A673 (cell line): Measurements from ENCODE around the gene PSME3IP1. TPM values are rescaled to one million over a fixed set of nuclear protein-coding genes. Genes with fewer than 3 reads are reported as not detected.

Experiments
- BruUV-seq: library from RNA; stranded (reverse); fragments of 400-500 nt; replicated peaks from 2 replicates; lab custom pipeline; 2021; lab: Mats Ljungman, UMichigan
- CTCF ChIA-PET: fragments of 300-600 bp; sonication (Branson Sonifier 250); formaldehyde crosslinking; loops from one replicate; lab custom pipeline; 2022; ENCODE audit warnings: antibody characterized with exemption; lab: Charles Lee
- POLR2A ChIA-PET: fragments of 300-600 bp; sonication (Branson Sonifier 250); formaldehyde crosslinking; loops from one replicate; lab custom pipeline; 2022; ENCODE audit warnings: antibody characterized with exemption; ENCODE audit not compliant: low non-redundant PET; lab: Charles Lee
- DNase-seq: peaks from one replicate; pipeline ENCODE4 v3.0.0-alpha.2; 2015; ENCODE audit warnings: low spot score
- H3K27ac ChIP-seq: fragments of 200-600 bp; sonication (generic); 2 replicates; pipeline ENCODE4 v1.5.1; 2016; ENCODE audit warnings: mixed run types, low read depth, mild to moderate bottlenecking, mixed read lengths, antibody characterized with exemption, low read length; ENCODE audit not compliant: poor library complexity, severe bottlenecking
- H3K27me3 ChIP-seq: fragments of 200-600 bp; sonication (generic); replicated peaks from 2 replicates; pipeline ENCODE4 v1.6.1; 2017; ENCODE audit warnings: mixed run types, low read depth, mild to moderate bottlenecking, mixed read lengths, antibody characterized with exemption, low read length; ENCODE audit not compliant: insufficient read depth, poor library complexity
- H3K36me3 ChIP-seq: fragments of 200-600 bp; sonication (generic); 2 replicates; pipeline ENCODE4 v1.6.1; 2016; ENCODE audit warnings: mixed run types, mild to moderate bottlenecking, mixed read lengths, antibody characterized with exemption, low read length; ENCODE audit not compliant: insufficient read depth, poor library complexity, severe bottlenecking
- H3K4me1 ChIP-seq: fragments of 200-600 bp; sonication (generic); 2 replicates; pipeline ENCODE4 v1.6.1; 2017; ENCODE audit warnings: mixed run types, mild to moderate bottlenecking, mixed read lengths, antibody characterized with exemption, low read length; ENCODE audit not compliant: insufficient read depth, poor library complexity, severe bottlenecking
- H3K4me3 ChIP-seq: fragments of 200-600 bp; sonication (generic); 2 replicates; pipeline ENCODE4 v1.5.1; 2016; ENCODE audit warnings: low read depth, mixed run types, mild to moderate bottlenecking, mixed read lengths, low read length; ENCODE audit not compliant: poor library complexity, severe bottlenecking
- H3K9me3 ChIP-seq: fragments of 200-600 bp; sonication (generic); 2 replicates; pipeline ENCODE4 v1.6.1; 2016; ENCODE audit warnings: mixed run types, low read depth, mild to moderate bottlenecking, mixed read lengths, antibody characterized with exemption, low read length; ENCODE audit not compliant: poor library complexity, severe bottlenecking
- EZH2 ChIP-seq: fragments of 200-600 bp; sonication (generic); IDR thresholded peaks from 2 replicates; pipeline ENCODE4 v1.6.1; 2017; ENCODE audit warnings: borderline replicate concordance, low read depth, mild to moderate bottlenecking, mixed read lengths, antibody characterized with exemption, low read length; ENCODE audit not compliant: poor library complexity, severe bottlenecking
- intact Hi-C: fragments of 100-400 bp; cut with micrococcal nuclease; formaldehyde crosslinking; loops from one replicate; pipeline ENCODE4 v1.10.0; 2022; ENCODE audit not compliant: unreplicated experiment
- total RNA-seq: library from RNA; stranded (reverse); gene quantifications from 2 replicates; pipeline ENCODE4 v1.2.3, GENCODE V29; 2021
- TF ChIP-seq, protein P1 (sequence below): fragments of 300-800, 200-600 bp; sonication (generic); conservative IDR thresholded peaks from 2 replicates; pipeline ENCODE4 v1.5.1; 2017; ENCODE audit warnings: low read depth, mild to moderate bottlenecking, antibody characterized with exemption, low read length, moderate library complexity, mixed read lengths

PSME3IP1 gene
- total RNA-seq, 1 experiment from 2014 or later, result 128 TPM

DNA sequence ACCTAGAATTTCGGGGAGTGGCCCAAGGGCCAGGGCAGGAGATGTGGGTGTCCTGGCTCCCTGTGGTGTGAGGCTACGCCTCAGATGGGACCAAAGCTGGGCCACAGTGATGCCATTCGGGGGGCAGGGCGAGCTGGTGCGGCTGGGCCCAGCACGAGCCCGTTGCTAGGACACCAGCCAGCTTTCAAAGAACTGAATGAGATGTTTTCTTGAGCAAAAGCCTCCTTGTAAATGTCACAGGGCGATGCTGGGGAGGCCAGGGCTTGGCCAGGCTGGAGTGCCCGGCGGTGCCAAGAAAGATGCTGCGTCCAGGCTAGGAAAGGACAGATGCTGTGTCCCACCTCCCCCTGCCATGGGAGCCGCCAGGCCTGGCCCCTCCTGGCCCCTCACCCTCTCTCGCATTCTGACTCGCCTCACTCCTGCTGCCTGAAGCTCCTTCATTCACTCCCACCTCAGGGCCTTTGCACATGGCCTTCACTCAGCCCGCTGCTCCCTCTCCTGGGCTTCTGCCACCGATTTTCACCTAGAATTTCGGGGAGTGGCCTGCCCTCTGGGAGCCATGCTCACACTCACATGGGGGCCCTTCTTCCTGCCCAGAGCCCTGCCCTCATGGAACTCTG is 54.4 kb downstream of the PSME3IP1 start:
- CTCF ChIA-PET, result no interaction called here

DNA sequence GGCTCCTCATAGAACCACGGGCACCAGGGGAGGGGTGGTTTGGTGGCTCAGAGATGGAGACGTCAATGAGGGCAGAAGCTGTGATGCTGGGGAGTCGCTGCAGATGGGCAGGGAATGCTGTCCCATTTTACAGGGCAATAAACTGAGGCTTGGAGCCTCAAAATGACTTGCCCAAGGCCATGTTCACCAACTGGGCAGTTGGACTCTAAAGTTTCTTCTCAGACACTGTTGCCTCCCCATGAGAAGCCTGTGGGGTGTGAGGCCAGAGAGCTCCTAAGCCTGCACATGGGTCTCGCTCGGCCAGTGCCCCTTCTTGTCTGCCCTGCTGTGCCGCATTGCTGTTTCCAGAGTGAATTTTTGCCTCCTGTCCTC is 54.9 kb downstream of the PSME3IP1 start:
- CTCF ChIA-PET, result no interaction called here
- no peak for TF ChIP-seq EZH2
- TF ChIP-seq, protein P1, sequence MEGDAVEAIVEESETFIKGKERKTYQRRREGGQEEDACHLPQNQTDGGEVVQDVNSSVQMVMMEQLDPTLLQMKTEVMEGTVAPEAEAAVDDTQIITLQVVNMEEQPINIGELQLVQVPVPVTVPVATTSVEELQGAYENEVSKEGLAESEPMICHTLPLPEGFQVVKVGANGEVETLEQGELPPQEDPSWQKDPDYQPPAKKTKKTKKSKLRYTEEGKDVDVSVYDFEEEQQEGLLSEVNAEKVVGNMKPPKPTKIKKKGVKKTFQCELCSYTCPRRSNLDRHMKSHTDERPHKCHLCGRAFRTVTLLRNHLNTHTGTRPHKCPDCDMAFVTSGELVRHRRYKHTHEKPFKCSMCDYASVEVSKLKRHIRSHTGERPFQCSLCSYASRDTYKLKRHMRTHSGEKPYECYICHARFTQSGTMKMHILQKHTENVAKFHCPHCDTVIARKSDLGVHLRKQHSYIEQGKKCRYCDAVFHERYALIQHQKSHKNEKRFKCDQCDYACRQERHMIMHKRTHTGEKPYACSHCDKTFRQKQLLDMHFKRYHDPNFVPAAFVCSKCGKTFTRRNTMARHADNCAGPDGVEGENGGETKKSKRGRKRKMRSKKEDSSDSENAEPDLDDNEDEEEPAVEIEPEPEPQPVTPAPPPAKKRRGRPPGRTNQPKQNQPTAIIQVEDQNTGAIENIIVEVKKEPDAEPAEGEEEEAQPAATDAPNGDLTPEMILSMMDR, result no peak
- no TSS peak for BruUV-seq

More for the DNA sequence above, 54.4 kb downstream of the PSME3IP1 start:
- POLR2A ChIA-PET, result no interaction called here
- intact Hi-C loops, result no loop called here
- H3K27me3 ChIP-seq, result no peaks in the 10 kb centered on the region
- peaks cover 10% of the 10 kb centered on the region for H3K4me1 ChIP-seq
- H3K36me3 ChIP-seq, result no peaks in the 10 kb centered on the region
- no peak for DNase-seq
- H3K27ac ChIP-seq, result no peak overlapping the region
- no peak for TF ChIP-seq EZH2
- TF ChIP-seq, protein P1, result no peak
- BruUV-seq, result no TSS peak
- H3K9me3 ChIP-seq, result no peaks in the 10 kb centered on the region
- no peak overlapping the region for H3K4me3 ChIP-seq

DNA sequence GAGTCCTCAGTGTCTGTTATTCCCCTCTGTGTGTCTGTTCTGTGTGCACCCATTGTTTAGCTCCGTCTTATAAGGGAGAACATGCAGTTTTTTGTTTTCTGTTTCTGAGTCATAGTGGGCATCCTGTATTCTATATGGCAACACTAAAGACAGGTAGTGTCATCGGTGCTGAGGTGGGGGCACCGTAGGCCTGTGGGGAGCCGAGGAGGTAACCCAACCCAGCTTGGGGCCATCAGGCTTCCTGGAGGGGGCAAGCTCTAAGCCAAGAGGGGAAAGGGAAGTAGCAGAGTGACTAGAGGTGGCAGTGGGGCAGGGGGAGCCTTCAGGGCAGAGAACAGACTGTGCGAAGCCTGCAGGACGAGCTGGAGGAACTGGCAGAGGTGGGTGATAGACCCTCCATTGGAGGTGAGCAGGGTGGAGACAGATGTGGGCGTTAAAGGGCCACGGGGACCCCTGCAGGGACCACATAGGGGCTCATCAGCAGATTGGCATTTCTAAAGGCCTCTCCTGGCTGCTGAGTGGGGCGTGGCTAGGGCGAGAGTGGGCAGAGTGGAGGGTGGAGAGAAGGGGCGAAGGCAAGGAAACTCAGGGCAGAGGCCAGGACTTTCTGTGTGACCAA is 57.0 kb downstream of the PSME3IP1 start:
- no peaks in the 10 kb centered on the region for H3K9me3 ChIP-seq
- ChIA-PET CTCF (no interaction called here), POLR2A (no interaction called here)
- no peak overlapping the region for H3K4me3 ChIP-seq
- no peak for DNase-seq
- TF ChIP-seq, protein P1, result no peak
- TF ChIP-seq EZH2, result no peak
- H3K27me3 ChIP-seq, result no peaks in the 10 kb centered on the region
- peaks cover 10% of the 10 kb centered on the region for H3K4me1 ChIP-seq
- H3K36me3 ChIP-seq, result no peaks in the 10 kb centered on the region
- intact Hi-C loops, result no loop called here
- peak overlapping the region; percentile 52 for H3K27ac ChIP-seq
- no TSS peak for BruUV-seq

More for the DNA sequence above, 54.9 kb downstream of the PSME3IP1 start:
- DNase-seq, result no peak
- POLR2A ChIA-PET, result no interaction called here
- H3K36me3 ChIP-seq, result no peaks in the 10 kb centered on the region
- no peak overlapping the region for H3K27ac ChIP-seq
- H3K4me1 ChIP-seq, result peaks cover 10% of the 10 kb centered on the region
- no peak overlapping the region for H3K4me3 ChIP-seq
- no peaks in the 10 kb centered on the region for H3K9me3 ChIP-seq
- H3K27me3 ChIP-seq, result no peaks in the 10 kb centered on the region
- intact Hi-C loops, result no loop called here
